C4-2B (cell line): Measurements from ENCODE around the gene FAM219B.

Experiments
- ZFX ChIP-seq: fragments of 450-650 bp; IDR thresholded peaks from 2 replicates; pipeline ENCODE4 v1.6.1; 2017
- TF ChIP-seq, protein P1 (sequence below): fragments of 450-650 bp; conservative IDR thresholded peaks from 2 replicates; pipeline ENCODE4 v1.5.1; 2017; ENCODE audit warnings: mild to moderate bottlenecking

DNA sequence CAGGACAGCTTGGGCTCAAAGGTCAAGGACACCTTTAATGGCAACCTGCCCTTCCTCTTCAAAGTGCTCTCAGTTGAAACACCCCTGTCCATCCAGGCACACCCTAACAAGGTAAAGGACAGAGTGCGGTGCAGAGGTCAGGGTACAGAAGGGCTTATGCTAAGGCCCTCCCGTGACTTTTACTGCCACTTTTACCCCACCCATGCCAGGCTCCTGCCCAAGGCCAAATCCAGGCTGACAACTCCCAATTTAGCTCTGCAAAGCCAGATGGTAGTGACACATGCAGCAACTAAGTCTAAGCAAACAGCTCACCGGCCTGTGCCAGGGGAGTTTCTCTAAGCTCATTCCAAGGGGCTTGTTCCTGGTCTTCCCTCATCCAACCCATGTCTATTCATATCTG lies 15.2 kb downstream of the FAM219B start:
- TF ChIP-seq, protein P1, sequence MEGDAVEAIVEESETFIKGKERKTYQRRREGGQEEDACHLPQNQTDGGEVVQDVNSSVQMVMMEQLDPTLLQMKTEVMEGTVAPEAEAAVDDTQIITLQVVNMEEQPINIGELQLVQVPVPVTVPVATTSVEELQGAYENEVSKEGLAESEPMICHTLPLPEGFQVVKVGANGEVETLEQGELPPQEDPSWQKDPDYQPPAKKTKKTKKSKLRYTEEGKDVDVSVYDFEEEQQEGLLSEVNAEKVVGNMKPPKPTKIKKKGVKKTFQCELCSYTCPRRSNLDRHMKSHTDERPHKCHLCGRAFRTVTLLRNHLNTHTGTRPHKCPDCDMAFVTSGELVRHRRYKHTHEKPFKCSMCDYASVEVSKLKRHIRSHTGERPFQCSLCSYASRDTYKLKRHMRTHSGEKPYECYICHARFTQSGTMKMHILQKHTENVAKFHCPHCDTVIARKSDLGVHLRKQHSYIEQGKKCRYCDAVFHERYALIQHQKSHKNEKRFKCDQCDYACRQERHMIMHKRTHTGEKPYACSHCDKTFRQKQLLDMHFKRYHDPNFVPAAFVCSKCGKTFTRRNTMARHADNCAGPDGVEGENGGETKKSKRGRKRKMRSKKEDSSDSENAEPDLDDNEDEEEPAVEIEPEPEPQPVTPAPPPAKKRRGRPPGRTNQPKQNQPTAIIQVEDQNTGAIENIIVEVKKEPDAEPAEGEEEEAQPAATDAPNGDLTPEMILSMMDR: no peak
- TF ChIP-seq ZFX: no peak
